ENCODE results near the gene SYT9.

DNA sequence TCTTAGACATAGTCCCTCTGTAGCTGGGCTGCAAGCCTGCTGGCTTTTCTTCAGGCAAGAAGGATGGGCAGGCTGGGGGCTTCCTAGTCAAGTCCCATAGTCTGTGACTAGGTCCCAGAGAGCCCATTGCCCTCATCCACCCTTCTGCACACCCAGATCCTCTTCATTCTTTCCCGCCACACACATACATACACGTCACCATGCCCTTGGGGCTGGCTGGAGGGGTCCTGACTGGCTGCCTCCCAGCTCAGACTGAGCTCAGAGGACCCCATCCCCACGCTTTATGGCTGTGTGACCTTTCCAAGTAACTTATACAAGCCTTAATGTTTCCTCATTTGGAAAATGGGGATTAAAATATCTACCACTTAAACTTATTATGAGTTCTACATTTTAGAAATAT, 248.5 kb downstream of the SYT9 start:
- TF ChIP-seq CTCF (IDR thresholded peaks at IDR 0.05; ENCODE audit: control extremely low read depth in 1 of 3, insufficient read depth in 1 of 3, low read depth in 1 of 3, low read length in 3 of 3) (no peak), EGR1 (IDR thresholded peaks at IDR 0.05; ENCODE audit: borderline replicate concordance, low read depth, low read length) (no peak), POLR2AphosphoS5 (IDR thresholded peaks at IDR 0.05; ENCODE audit: low read depth, low read length) (no peak), RAD21 (IDR thresholded peaks at IDR 0.05 in 1 of 2, conservative IDR thresholded peaks at IDR 0.05 in 1 of 2; ENCODE audit: low read depth in 2 of 2, low read length in 2 of 2) (no peak), HDAC6 (IDR thresholded peaks at IDR 0.05; ENCODE audit: low read depth, low read length) (no peak), EZH2 (IDR thresholded peaks at IDR 0.05; ENCODE audit: low read depth, low read length, severe bottlenecking) (no peak), FOSL1 (IDR thresholded peaks at IDR 0.05; ENCODE audit: insufficient read depth, low read depth, low read length) (no peak), TEAD4 (IDR thresholded peaks at IDR 0.05; ENCODE audit: low read depth, low read length) (no peak), RFX5 (IDR thresholded peaks at IDR 0.05; ENCODE audit: borderline replicate concordance, low read depth, low read length) (no peak), YY1 (IDR thresholded peaks at IDR 0.05; ENCODE audit: low read depth, low read length) (no peak), SP2 (IDR thresholded peaks at IDR 0.05; ENCODE audit: low read length) (no peak)
- TF ChIP-seq, protein P1, sequence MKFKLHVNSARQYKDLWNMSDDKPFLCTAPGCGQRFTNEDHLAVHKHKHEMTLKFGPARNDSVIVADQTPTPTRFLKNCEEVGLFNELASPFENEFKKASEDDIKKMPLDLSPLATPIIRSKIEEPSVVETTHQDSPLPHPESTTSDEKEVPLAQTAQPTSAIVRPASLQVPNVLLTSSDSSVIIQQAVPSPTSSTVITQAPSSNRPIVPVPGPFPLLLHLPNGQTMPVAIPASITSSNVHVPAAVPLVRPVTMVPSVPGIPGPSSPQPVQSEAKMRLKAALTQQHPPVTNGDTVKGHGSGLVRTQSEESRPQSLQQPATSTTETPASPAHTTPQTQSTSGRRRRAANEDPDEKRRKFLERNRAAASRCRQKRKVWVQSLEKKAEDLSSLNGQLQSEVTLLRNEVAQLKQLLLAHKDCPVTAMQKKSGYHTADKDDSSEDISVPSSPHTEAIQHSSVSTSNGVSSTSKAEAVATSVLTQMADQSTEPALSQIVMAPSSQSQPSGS (IDR thresholded peaks at IDR 0.05; ENCODE audit: low read length) = no peak

Data from H1 (cell line).